Measurements from ENCODE around the gene NEXN.

DNA sequence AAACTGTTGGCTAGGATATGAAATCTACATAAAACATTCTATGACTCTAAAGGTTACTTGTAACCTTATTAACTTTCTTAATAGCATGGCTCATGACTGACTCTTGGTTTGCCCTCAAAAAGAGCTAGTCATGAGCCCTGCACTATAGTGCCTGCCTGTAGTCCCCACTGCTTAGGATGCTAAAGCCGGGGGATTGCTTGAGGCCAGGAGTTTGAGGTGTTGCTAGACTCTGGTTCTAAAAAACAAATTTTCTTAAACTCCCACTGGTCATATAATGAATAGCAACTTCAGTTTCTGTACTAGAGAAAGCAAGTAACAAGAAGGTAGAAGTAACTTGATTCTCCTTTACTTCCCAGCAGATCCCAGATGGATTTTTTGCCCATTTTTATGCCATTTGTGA is 15.8 kb upstream of the NEXN start:
- TF ChIP-seq CTCF (IDR thresholded peaks at IDR 0.05; ENCODE audit: control extremely low read depth in 1 of 3, insufficient read depth in 1 of 3, low read depth in 1 of 3, low read length in 3 of 3) (no peak), RBBP5 (IDR thresholded peaks at IDR 0.05; ENCODE audit: borderline replicate concordance, low read depth, low read length) (no peak), POLR2A (IDR thresholded peaks at IDR 0.05; ENCODE audit: control extremely low read depth in 1 of 2, low read depth in 2 of 2, low read length in 2 of 2) (no peak), TAF1 (IDR thresholded peaks at IDR 0.05; ENCODE audit: low read depth, low read length) (no peak), HDAC6 (IDR thresholded peaks at IDR 0.05; ENCODE audit: low read depth, low read length) (no peak), CHD1 (IDR thresholded peaks at IDR 0.05; ENCODE audit: low read depth, low read length) (no peak), ZNF274 (IDR thresholded peaks at IDR 0.05; ENCODE audit: borderline replicate concordance, extremely low read depth, low read length) (no peak)
- TF ChIP-seq, protein P1, sequence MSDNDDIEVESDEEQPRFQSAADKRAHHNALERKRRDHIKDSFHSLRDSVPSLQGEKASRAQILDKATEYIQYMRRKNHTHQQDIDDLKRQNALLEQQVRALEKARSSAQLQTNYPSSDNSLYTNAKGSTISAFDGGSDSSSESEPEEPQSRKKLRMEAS (IDR thresholded peaks at IDR 0.05): no peak
